Smooth muscle cell (in vitro differentiated cells): ENCODE measurements around the gene BRSK2. TPM values are rescaled to one million over a fixed set of nuclear protein-coding genes. Genes with fewer than 3 reads are reported as not detected.

ENCODE experiments used
- DNase-seq: peaks from one replicate; lab custom pipeline; 2025; ENCODE audit not compliant: unreplicated experiment; lab: John Stamatoyannopoulos, UW
- H2AFZ ChIP-seq: fragments of 200-600 bp; sonication (generic); 2 replicates; pipeline ENCODE4 v1.6.0; 2016; ENCODE audit warnings: antibody characterized with exemption, low read depth, mild to moderate bottlenecking
- H3F3A ChIP-seq: fragments of 200-600 bp; sonication (generic); 2 replicates; pipeline ENCODE4 v1.6.0; 2017; ENCODE audit warnings: antibody characterized with exemption, low read depth
- H3K27ac ChIP-seq: fragments of 200-600 bp; sonication (generic); 2 replicates; pipeline ENCODE4 v1.5.1; 2016; ENCODE audit warnings: low read depth, mild to moderate bottlenecking
- H3K27me3 ChIP-seq: fragments of 200-600 bp; sonication (generic); 2 replicates; pipeline ENCODE4 v1.6.1; 2016; ENCODE audit warnings: low read depth, mild to moderate bottlenecking
- H3K36me3 ChIP-seq: fragments of 200-600 bp; sonication (generic); 2 replicates; pipeline ENCODE4 v1.5.1; 2016; ENCODE audit warnings: low read depth
- H3K4me1 ChIP-seq: fragments of 200-600 bp; sonication (generic); 2 replicates; pipeline ENCODE4 v1.5.1; 2016; ENCODE audit warnings: low read depth
- H3K4me2 ChIP-seq: fragments of 200-600 bp; sonication (generic); 2 replicates; pipeline ENCODE4 v1.6.0; 2016; ENCODE audit warnings: mild to moderate bottlenecking
- H3K4me3 ChIP-seq: fragments of 200-600 bp; sonication (generic); 2 replicates; pipeline ENCODE4 v1.5.1; 2016; ENCODE audit warnings: mild to moderate bottlenecking
- H3K79me2 ChIP-seq: fragments of 200-600 bp; sonication (generic); 2 replicates; pipeline ENCODE4 v1.6.0; 2016; ENCODE audit warnings: low read depth, mild to moderate bottlenecking
- H3K9ac ChIP-seq: fragments of 200-600 bp; sonication (generic); 2 replicates; pipeline ENCODE4 v1.6.0; 2016; ENCODE audit warnings: low read depth
- H3K9me3 ChIP-seq: fragments of 200-600 bp; sonication (generic); replicated peaks from 2 replicates; pipeline ENCODE4 v1.5.1; 2016; ENCODE audit warnings: low read depth
- H4K20me1 ChIP-seq: fragments of 200-600 bp; sonication (generic); 2 replicates; pipeline ENCODE4 v1.6.0; 2016; ENCODE audit warnings: low read depth
- WGBS: methylation state at CpG from one replicate; pipeline ENCODE4 v1.1.7; 2016; ENCODE audit warnings: low lambda C conversion rate; 5-methylcytosine and 5-hydroxymethylcytosine counted together
- polyA plus RNA-seq: library from polyadenylated mRNA; unstranded; fragments of >200 nt; fragmentation: Nextera tagmentation; extraction: Ambion mirVana; gene quantifications from 2 replicates; pipeline ENCODE4 v1.2.1, GENCODE V29; 2016
- total RNA-seq: library from RNA; depleted of rRNA; stranded (reverse); fragments of >200 nt; gene quantifications from 2 replicates; pipeline ENCODE4 v1.2.3, GENCODE V29; 2014
- TF ChIP-seq, protein P1 (sequence below): fragments of 200-600 bp; sonication (generic); IDR thresholded peaks from 2 replicates; pipeline ENCODE4 v1.5.1; 2017; ENCODE audit warnings: borderline replicate concordance, mild to moderate bottlenecking, antibody characterized with exemption; ENCODE audit not compliant: insufficient read depth, poor library complexity, severe bottlenecking

The BRSK2 gene
- total and polyA plus RNA-seq, 2 experiments from 2014 or later: 1.5 to 5.2 TPM

DNA sequence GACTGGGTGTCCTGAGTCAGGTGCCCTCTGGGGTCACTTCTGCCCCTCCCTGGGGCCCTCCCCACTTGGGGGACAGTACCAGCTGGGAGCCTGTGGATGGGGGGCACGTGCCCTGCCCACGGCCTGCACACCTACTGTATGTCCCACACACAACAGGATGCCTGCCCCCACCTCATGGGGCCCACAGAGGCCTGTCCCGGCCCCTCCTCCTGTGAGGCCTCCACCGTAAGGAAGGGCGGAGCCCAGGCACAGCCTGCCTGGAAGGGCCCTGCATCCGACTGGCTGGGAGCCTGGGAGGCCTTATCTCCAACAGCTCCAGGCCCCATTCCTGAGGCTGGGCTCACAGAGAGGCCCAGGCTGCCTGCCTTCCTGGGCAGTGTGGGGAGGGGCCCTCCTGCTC is 47.8 kb downstream of the BRSK2 start:
- TF ChIP-seq, protein P1, sequence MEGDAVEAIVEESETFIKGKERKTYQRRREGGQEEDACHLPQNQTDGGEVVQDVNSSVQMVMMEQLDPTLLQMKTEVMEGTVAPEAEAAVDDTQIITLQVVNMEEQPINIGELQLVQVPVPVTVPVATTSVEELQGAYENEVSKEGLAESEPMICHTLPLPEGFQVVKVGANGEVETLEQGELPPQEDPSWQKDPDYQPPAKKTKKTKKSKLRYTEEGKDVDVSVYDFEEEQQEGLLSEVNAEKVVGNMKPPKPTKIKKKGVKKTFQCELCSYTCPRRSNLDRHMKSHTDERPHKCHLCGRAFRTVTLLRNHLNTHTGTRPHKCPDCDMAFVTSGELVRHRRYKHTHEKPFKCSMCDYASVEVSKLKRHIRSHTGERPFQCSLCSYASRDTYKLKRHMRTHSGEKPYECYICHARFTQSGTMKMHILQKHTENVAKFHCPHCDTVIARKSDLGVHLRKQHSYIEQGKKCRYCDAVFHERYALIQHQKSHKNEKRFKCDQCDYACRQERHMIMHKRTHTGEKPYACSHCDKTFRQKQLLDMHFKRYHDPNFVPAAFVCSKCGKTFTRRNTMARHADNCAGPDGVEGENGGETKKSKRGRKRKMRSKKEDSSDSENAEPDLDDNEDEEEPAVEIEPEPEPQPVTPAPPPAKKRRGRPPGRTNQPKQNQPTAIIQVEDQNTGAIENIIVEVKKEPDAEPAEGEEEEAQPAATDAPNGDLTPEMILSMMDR: no peak
- H3K27ac ChIP-seq: no peak overlapping the region
- peaks cover 9% of the 10 kb centered on the region for H3K4me1 ChIP-seq
- no peaks in the 10 kb centered on the region for H3F3A ChIP-seq
- H3K9me3 ChIP-seq: no peaks in the 10 kb centered on the region
- H3K9ac ChIP-seq: no peak overlapping the region
- H3K36me3 ChIP-seq: no peaks in the 10 kb centered on the region
- DNase-seq: peak; percentile 42
- no peak overlapping the region for H2AFZ ChIP-seq
- no peaks in the 10 kb centered on the region for H3K79me2 ChIP-seq
- no peaks in the 10 kb centered on the region for H3K27me3 ChIP-seq
- no peak overlapping the region for H3K4me3 ChIP-seq
- H3K4me2 ChIP-seq: peak overlapping the region; percentile 14
- no peaks in the 10 kb centered on the region for H4K20me1 ChIP-seq
- 38% methylated on average over 6 of the region's 6 CpGs for WGBS

DNA sequence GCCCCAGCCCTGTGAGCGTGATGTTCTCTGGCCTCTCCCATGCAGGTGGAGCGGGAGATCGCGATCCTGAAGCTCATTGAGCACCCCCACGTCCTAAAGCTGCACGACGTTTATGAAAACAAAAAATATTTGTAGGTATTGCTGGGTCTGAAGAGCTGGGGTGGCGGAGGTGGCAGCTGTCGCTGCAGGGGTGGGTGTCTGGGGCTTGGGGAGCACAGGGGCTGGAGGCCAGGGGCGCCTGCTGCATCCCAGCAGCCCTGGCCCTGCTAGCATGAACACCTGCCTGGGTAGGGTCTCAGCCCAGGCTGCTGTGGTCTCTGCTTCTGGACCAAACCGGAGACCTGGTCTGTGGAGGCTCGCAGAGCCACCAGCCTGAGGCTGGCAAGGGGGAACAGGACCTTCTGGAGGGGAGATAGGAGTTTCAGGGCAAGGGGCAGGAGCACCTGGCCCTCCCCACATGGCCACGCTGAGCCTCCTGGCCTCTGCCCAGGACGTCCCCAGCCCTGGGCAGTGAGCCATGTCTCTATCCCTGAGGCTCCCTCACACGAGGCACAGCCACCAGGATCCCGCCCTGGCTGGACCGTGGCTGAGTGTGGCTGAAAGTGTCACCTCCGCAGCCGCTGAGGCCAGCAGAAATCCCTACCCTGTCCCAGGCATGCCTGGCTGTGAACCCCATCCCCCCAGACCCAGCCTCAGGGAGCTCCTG is 48.7 kb downstream of the BRSK2 start:
- TF ChIP-seq, protein P1: no peak
- DNase-seq: no peak
- no peaks in the 10 kb centered on the region for H3K27me3 ChIP-seq
- H3K36me3 ChIP-seq: no peaks in the 10 kb centered on the region
- no peak overlapping the region for H2AFZ ChIP-seq
- H3K9me3 ChIP-seq: no peaks in the 10 kb centered on the region
- no peaks in the 10 kb centered on the region for H4K20me1 ChIP-seq
- no peak overlapping the region for H3K4me3 ChIP-seq
- no peak overlapping the region for H3K27ac ChIP-seq
- H3K4me2 ChIP-seq: peak overlapping the region; percentile 61
- no peaks in the 10 kb centered on the region for H3F3A ChIP-seq
- peaks cover 9% of the 10 kb centered on the region for H3K4me1 ChIP-seq
- H3K9ac ChIP-seq: no peak overlapping the region
- H3K79me2 ChIP-seq: no peaks in the 10 kb centered on the region
- WGBS: 75% methylated on average over 19 of the region's 19 CpGs

DNA sequence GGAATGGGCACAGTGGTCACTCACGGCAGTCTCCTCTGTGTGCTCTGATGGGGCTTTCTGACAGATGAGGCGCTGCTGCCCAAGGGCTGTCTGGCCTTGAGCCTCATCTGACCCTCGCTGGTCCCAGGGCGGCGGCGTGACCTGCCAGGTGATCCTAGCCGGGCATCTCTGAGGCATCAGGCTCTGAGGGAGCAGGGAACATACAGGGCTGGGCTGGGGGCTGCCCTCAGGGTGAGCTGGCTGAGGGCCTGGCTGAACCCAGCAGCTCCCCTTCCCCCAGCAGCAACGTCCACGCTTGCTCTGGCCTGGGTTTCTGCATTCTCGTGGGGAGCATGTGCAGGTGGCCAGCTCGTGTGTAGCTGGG is 49.2 kb downstream of the BRSK2 start:
- Histone ChIP-seq H3K4me2 (peak overlapping the region; percentile 61), H3K27me3 (no peaks in the 10 kb centered on the region), H3K9me3 (no peaks in the 10 kb centered on the region), H3K79me2 (no peaks in the 10 kb centered on the region), H3K36me3 (no peaks in the 10 kb centered on the region), H3K27ac (no peak overlapping the region), H4K20me1 (no peaks in the 10 kb centered on the region), H2AFZ (no peak overlapping the region), H3K9ac (no peak overlapping the region), H3F3A (no peaks in the 10 kb centered on the region), H3K4me3 (no peak overlapping the region), H3K4me1 (peaks cover 9% of the 10 kb centered on the region)
- TF ChIP-seq, protein P1: no peak
- no peak for DNase-seq
- 82% methylated on average over 10 of the region's 11 CpGs for WGBS

DNA sequence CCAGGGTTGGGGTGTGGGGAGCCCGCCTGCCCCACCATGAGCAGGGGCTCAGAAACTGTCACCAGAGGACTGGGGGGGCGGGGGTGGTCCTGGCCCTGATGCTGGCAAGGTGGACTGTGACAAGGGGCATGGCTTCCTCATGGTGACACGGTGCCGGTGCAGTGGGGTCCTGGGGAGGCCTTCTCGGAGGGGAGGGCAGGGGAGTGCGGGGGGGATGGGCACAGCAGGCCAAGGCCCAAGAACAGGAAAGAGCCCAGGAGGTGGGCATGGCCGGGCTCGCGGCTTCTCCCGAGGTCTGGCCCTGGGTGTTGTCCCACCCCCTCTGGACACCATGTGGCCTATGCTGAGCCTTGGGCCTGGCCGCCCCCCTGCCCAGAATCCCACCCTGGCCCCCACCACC is 49.6 kb downstream of the BRSK2 start:
- no peaks in the 10 kb centered on the region for H3K79me2 ChIP-seq
- no peak overlapping the region for H3K27ac ChIP-seq
- H3K27me3 ChIP-seq: no peaks in the 10 kb centered on the region
- peaks cover 9% of the 10 kb centered on the region for H3K4me1 ChIP-seq
- no peaks in the 10 kb centered on the region for H3K36me3 ChIP-seq
- DNase-seq: no peak
- no peak overlapping the region for H3K9ac ChIP-seq
- 80% methylated on average over 5 of the region's 11 CpGs for WGBS
- H3K9me3 ChIP-seq: no peaks in the 10 kb centered on the region
- H3F3A ChIP-seq: no peaks in the 10 kb centered on the region
- H3K4me2 ChIP-seq: no peak overlapping the region
- no peak overlapping the region for H2AFZ ChIP-seq
- TF ChIP-seq, protein P1: no peak
- H4K20me1 ChIP-seq: no peaks in the 10 kb centered on the region
- H3K4me3 ChIP-seq: no peak overlapping the region
